Forelimb muscle (tissue), 1 donor: ENCODE data around the gene CDH23. TPM values are rescaled to one million over a fixed set of nuclear protein-coding genes. Genes with fewer than 3 reads are reported as not detected.

ENCODE experiments used
- DNase-seq: peaks from one replicate; pipeline ENCODE4 v3.0.0-alpha.2; 2013; ENCODE audit warnings: low read depth
- polyA plus RNA-seq: library from polyadenylated mRNA; unstranded; fragments of 120-200 nt; gene quantifications from one replicate; pipeline ENCODE4 v1.2.1, GENCODE V29; 2013; ENCODE audit not compliant: insufficient read length

The CDH23 gene
- polyA plus RNA-seq, 1 donor = 4.1 TPM

- no peak for DNase-seq
Observed at GRCh38 chr10:71638822-71639719, 242.4 kb downstream of the CDH23 start.

- no peak for DNase-seq
Observed at GRCh38 chr10:71640607-71641006, 243.9 kb downstream of the CDH23 start.

- no peak for DNase-seq
Observed at GRCh38 chr10:71641449-71641848, 244.7 kb downstream of the CDH23 start.

GRCh38 chr10:71641986-71642385 is 245.3 kb downstream of the CDH23 start:
- no peak for DNase-seq

- no peak for DNase-seq
Observed at GRCh38 chr10:71643904-71644303, 247.2 kb downstream of the CDH23 start.

GRCh38 chr10:71644307-71645180 is 247.8 kb downstream of the CDH23 start:
- no peak for DNase-seq

GRCh38 chr10:71645185-71645584 is 248.5 kb downstream of the CDH23 start:
- no peak for DNase-seq

- no peak for DNase-seq
Observed at GRCh38 chr10:71646037-71646436, 249.3 kb downstream of the CDH23 start.

- no peak for DNase-seq
Observed at GRCh38 chr10:71646592-71647292, 250.0 kb downstream of the CDH23 start.

GRCh38 chr10:71647526-71648253 is 251.0 kb downstream of the CDH23 start:
- DNase-seq = no peak

GRCh38 chr10:71648254-71648932 is 251.7 kb downstream of the CDH23 start:
- no peak for DNase-seq

- DNase-seq = no peak
Observed at GRCh38 chr10:71648933-71649320, 252.2 kb downstream of the CDH23 start.

- DNase-seq = no peak
Observed at GRCh38 chr10:71649631-71650030, 252.9 kb downstream of the CDH23 start.

- no peak for DNase-seq
Observed at GRCh38 chr10:71650397-71650796, 253.7 kb downstream of the CDH23 start.

GRCh38 chr10:71651428-71651827 is 254.7 kb downstream of the CDH23 start:
- DNase-seq = no peak

- no peak for DNase-seq
Observed at GRCh38 chr10:71651928-71652327, 255.2 kb downstream of the CDH23 start.

GRCh38 chr10:71653044-71653443 is 256.3 kb downstream of the CDH23 start:
- no peak for DNase-seq

GRCh38 chr10:71656220-71656619 is 259.5 kb downstream of the CDH23 start:
- no peak for DNase-seq

GRCh38 chr10:71657604-71658466 is 261.1 kb downstream of the CDH23 start:
- no peak for DNase-seq

- no peak for DNase-seq
Observed at GRCh38 chr10:71658467-71658745, 261.7 kb downstream of the CDH23 start.
